Hepatic stellate cell (primary cell): ENCODE data around the gene CLIC5.
"Not testable (repeated sequence)": the region's sequence is repeated elsewhere in the genome, so short reads cannot be mapped to it uniquely, and the experiment has no call there.

Experiments
- DNase-seq: peaks from one replicate; pipeline ENCODE4 v3.0.0; 2011; ENCODE audit warnings: low spot score

CLIC5 gene

GRCh38 chr6:45927421-45928320 lies 88.0 kb downstream of the CLIC5 start:
- DNase-seq = no peak

- DNase-seq = not testable (repeated sequence)
These were observed 89.2 kb downstream of the CLIC5 start for GRCh38 chr6:45926423-45926822.

GRCh38 chr6:45924763-45925342 lies 90.8 kb downstream of the CLIC5 start:
- DNase-seq = peak; percentile 22

GRCh38 chr6:45923831-45924391 lies 91.7 kb downstream of the CLIC5 start:
- peak; percentile 36 for DNase-seq

GRCh38 chr6:45922728-45923351 lies 92.8 kb downstream of the CLIC5 start:
- peak; percentile 43 for DNase-seq

- no peak for DNase-seq
These were observed 93.9 kb downstream of the CLIC5 start for GRCh38 chr6:45921691-45922281.

GRCh38 chr6:45920819-45921511 lies 94.7 kb downstream of the CLIC5 start:
- DNase-seq = no peak

GRCh38 chr6:45917439-45917838 lies 98.2 kb downstream of the CLIC5 start:
- DNase-seq = no peak

- DNase-seq = no peak
These were observed 99.0 kb downstream of the CLIC5 start for GRCh38 chr6:45916692-45917091.

GRCh38 chr6:45915780-45916468 lies 99.7 kb downstream of the CLIC5 start:
- DNase-seq = no peak

GRCh38 chr6:45911691-45912090 lies 104.0 kb downstream of the CLIC5 start:
- no peak for DNase-seq

- no peak for DNase-seq
These were observed 111.7 kb downstream of the CLIC5 start for GRCh38 chr6:45903959-45904358.

- DNase-seq = no peak
These were observed 112.7 kb downstream of the CLIC5 start for GRCh38 chr6:45902984-45903383.

GRCh38 chr6:45901767-45902650 lies 113.7 kb downstream of the CLIC5 start:
- DNase-seq = no peak

- no peak for DNase-seq
These were observed 114.6 kb downstream of the CLIC5 start for GRCh38 chr6:45900808-45901752.

GRCh38 chr6:45899683-45899946 lies 116.0 kb downstream of the CLIC5 start:
- no peak for DNase-seq

GRCh38 chr6:45898941-45899682 lies 116.5 kb downstream of the CLIC5 start:
- no peak for DNase-seq

GRCh38 chr6:45896783-45897441 lies 118.7 kb downstream of the CLIC5 start:
- DNase-seq = no peak
